IMR-90 (cell line): ENCODE results near the gene UBE2L3. TPM values are rescaled to one million over a fixed set of nuclear protein-coding genes. Genes with fewer than 3 reads are reported as not detected.

Experiments
- ATAC-seq: fragments of 200-7000 bp; cut with Tn5 transposase; 2 replicates; pipeline ENCODE4 v1.9.1; 2020; ENCODE audit warnings: low read depth, mild to moderate bottlenecking, moderate library complexity
- BruUV-seq: library from RNA; stranded (reverse); fragments of 400-500 nt; replicated peaks from 2 replicates; lab custom pipeline; 2021; lab: Mats Ljungman, UMichigan
- CTCF ChIA-PET: fragments of 300-600 bp; formaldehyde crosslinking; extraction: SDS; loops from one replicate; lab custom pipeline; 2021; ENCODE audit warnings: antibody characterized with exemption; lab: Yijun Ruan, JAX
- POLR2A ChIA-PET: fragments of 300-600 bp; sonication (Branson Sonifier 250); formaldehyde crosslinking; loops from one replicate; lab custom pipeline; 2022; ENCODE audit warnings: antibody characterized with exemption; ENCODE audit not compliant: unreplicated experiment; lab: Charles Lee
- DNase-seq: peaks from one replicate; pipeline ENCODE4 v3.0.0; 2013
- H2AFZ ChIP-seq: replicated peaks from 2 replicates; pipeline ENCODE3; 2013; ENCODE audit warnings: low read length, mild to moderate bottlenecking; ENCODE audit not compliant: poor library complexity
- H2AK5ac ChIP-seq: 2 replicates; pipeline ENCODE4 v1.6.1; 2013; ENCODE audit warnings: low read depth, low read length, inconsistent platforms
- H2AK9ac ChIP-seq: replicated peaks from 2 replicates; pipeline ENCODE3; 2013; ENCODE audit warnings: mild to moderate bottlenecking, low read depth, low read length, moderate library complexity; ENCODE audit not compliant: poor library complexity
- H2BK120ac ChIP-seq: 2 replicates; pipeline ENCODE4 v1.6.1; 2013; ENCODE audit warnings: low read depth, low read length, inconsistent platforms
- H2BK15ac ChIP-seq: 3 replicates; pipeline ENCODE4 v1.6.1; 2013; ENCODE audit warnings: low read depth, low read length, inconsistent platforms
- H2BK20ac ChIP-seq: 2 replicates; pipeline ENCODE4 v1.6.1; 2013; ENCODE audit warnings: low read depth, mild to moderate bottlenecking, inconsistent platforms, low read length, moderate library complexity
- H2BK5ac ChIP-seq: 2 replicates; pipeline ENCODE4 v1.6.1; 2013; ENCODE audit warnings: mild to moderate bottlenecking, low read depth, low read length, inconsistent platforms; ENCODE audit not compliant: poor library complexity, severe bottlenecking
- H3K14ac ChIP-seq: replicated peaks from 2 replicates; pipeline ENCODE4 v1.6.1; 2013; ENCODE audit warnings: low read depth, low read length, inconsistent platforms
- H3K18ac ChIP-seq: 2 replicates; pipeline ENCODE4 v1.6.1; 2013; ENCODE audit warnings: low read depth, low read length, control low read depth
- H3K23ac ChIP-seq: 2 replicates; pipeline ENCODE4 v1.6.1; 2013; ENCODE audit warnings: low read depth, low read length, inconsistent platforms
- H3K27ac ChIP-seq: 2 replicates; pipeline ENCODE4 v1.5.1; 2013; ENCODE audit warnings: mild to moderate bottlenecking, control low read depth, low read length; ENCODE audit not compliant: insufficient read depth
- H3K27me3 ChIP-seq: 2 replicates; pipeline ENCODE4 v1.6.1; 2013; ENCODE audit warnings: low read length; ENCODE audit not compliant: control insufficient read depth, insufficient read depth
- H3K36me3 ChIP-seq: 2 replicates; pipeline ENCODE4 v1.6.1; 2013; ENCODE audit warnings: low read length, mixed read lengths; ENCODE audit not compliant: control insufficient read depth, insufficient read depth
- H3K4ac ChIP-seq: 2 replicates; pipeline ENCODE4 v1.6.1; 2013; ENCODE audit warnings: low read depth, low read length, inconsistent platforms
- H3K4me1 ChIP-seq: 2 replicates; pipeline ENCODE4 v1.6.1; 2013; ENCODE audit warnings: low read length, mixed read lengths; ENCODE audit not compliant: control insufficient read depth, insufficient read depth
- H3K4me2 ChIP-seq: 2 replicates; pipeline ENCODE4 v1.6.1; 2013; ENCODE audit warnings: low read depth, mild to moderate bottlenecking, control low read depth, low read length, moderate library complexity
- H3K4me3 ChIP-seq: 2 replicates; pipeline ENCODE4 v1.5.1; 2013; ENCODE audit warnings: low read depth, mild to moderate bottlenecking, control low read depth, low read length, moderate library complexity; ENCODE audit not compliant: insufficient read depth
- H3K56ac ChIP-seq: 2 replicates; pipeline ENCODE4 v1.6.1; 2013; ENCODE audit warnings: low read length, inconsistent platforms; ENCODE audit not compliant: insufficient read depth; ENCODE audit errors: extremely low read depth
- H3K79me1 ChIP-seq, 2 experiments: 2 replicates each; pipeline ENCODE4 v1.6.1; 2013; ENCODE audit warnings: low read length in 2 of 2, inconsistent platforms in 1 of 2, low read depth in 1 of 2
- H3K9ac ChIP-seq: 2 replicates; pipeline ENCODE4 v1.6.1; 2013; ENCODE audit warnings: low read depth, low read length, control low read depth
- H3K9me1 ChIP-seq: 2 replicates; pipeline ENCODE4 v1.6.1; 2013; ENCODE audit warnings: low read length, inconsistent platforms; ENCODE audit not compliant: insufficient read depth
- H3K9me3 ChIP-seq: 2 replicates; pipeline ENCODE4 v1.6.1; 2013; ENCODE audit warnings: low read length; ENCODE audit not compliant: control insufficient read depth, insufficient read depth
- H4K20me1 ChIP-seq: 2 replicates; pipeline ENCODE4 v1.6.1; 2013; ENCODE audit warnings: low read length, inconsistent platforms; ENCODE audit not compliant: insufficient read depth
- H4K5ac ChIP-seq: 2 replicates; pipeline ENCODE4 v1.6.1; 2013; ENCODE audit warnings: mild to moderate bottlenecking, low read depth, low read length, control low read depth
- H4K8ac ChIP-seq, 2 experiments: 2 replicates each; pipeline ENCODE4 v1.6.1; 2013; ENCODE audit warnings: low read depth in 2 of 2, low read length in 2 of 2, control low read depth in 1 of 2, inconsistent platforms in 1 of 2
- H4K91ac ChIP-seq: 2 replicates; pipeline ENCODE4 v1.6.1; 2013; ENCODE audit warnings: low read depth, low read length, inconsistent platforms; ENCODE audit not compliant: insufficient read depth
- BHLHE40 ChIP-seq: fragments of 150-350 bp; IDR thresholded peaks from 2 replicates; pipeline ENCODE4 v1.6.1; 2016; ENCODE audit warnings: mild to moderate bottlenecking, low read depth, low read length
- CEBPB ChIP-seq: IDR thresholded peaks from 2 replicates; pipeline ENCODE4 v1.6.1; 2012; ENCODE audit warnings: low read depth, low read length, improper control_type of control experiment
- MAFK ChIP-seq: IDR thresholded peaks from 2 replicates; pipeline ENCODE4 v1.6.1; 2012; ENCODE audit warnings: low read depth, low read length, improper control_type of control experiment
- RAD21 ChIP-seq: IDR thresholded peaks from 2 replicates; pipeline ENCODE4 v1.6.1; 2012; ENCODE audit warnings: low read length, improper control_type of control experiment
- RCOR1 ChIP-seq: IDR thresholded peaks from 2 replicates; pipeline ENCODE4 v1.6.1; 2012; ENCODE audit warnings: mild to moderate bottlenecking, low read length, improper control_type of control experiment; ENCODE audit not compliant: insufficient replicate concordance
- WGBS, 2 experiments: methylation state at CpG; one replicate each; pipeline versions ENCODE4 v1.1.5 to v1.1.7; 2013; ENCODE audit warnings: missing lambda C conversion rate in 2 of 2; ENCODE audit not compliant: insufficient read length in 1 of 2; ENCODE audit errors: extremely low coverage in 2 of 2; 5-methylcytosine and 5-hydroxymethylcytosine counted together
- dilution Hi-C: fragments of 300-500 bp; cut with HindIII; formaldehyde crosslinking; loops from one replicate; pipeline ENCODE4 v1.14.3; 2018; ENCODE audit warnings: low sequenced_read_pairs; ENCODE audit not compliant: unreplicated experiment
- in situ Hi-C: fragments of 300-500 bp; cut with MboI; formaldehyde crosslinking; loops from 3 replicates; pipeline ENCODE4 v1.14.3; 2019; ENCODE audit warnings: low sequenced_read_pairs, inconsistent platforms, mixed read lengths
- intact Hi-C: fragments of 100-400 bp; cut with micrococcal nuclease; formaldehyde crosslinking; loops from 2 replicates; pipeline ENCODE4 v1.10.0; 2022
- polyA plus RNA-seq, 3 experiments: library from polyadenylated mRNA; depleted of rRNA; stranded (reverse); fragments of >200 nt; gene quantifications; 2 replicates each; pipeline ENCODE4 v1.2.3, GENCODE V29; 2012; ENCODE audit warnings: low replicate concordance in 1 of 3
- total RNA-seq: library from RNA; depleted of rRNA; stranded (reverse); fragments of >200 nt; gene quantifications from 2 replicates; pipeline ENCODE4 v1.2.3, GENCODE V29; 2012

UBE2L3 gene
- total and polyA plus RNA-seq, 2 of the 4 experiments (the other 2 are of a cell fraction): 29.0 to 72.9 TPM

GRCh38 chr22:21661991-21662390 lies 94.5 kb downstream of the UBE2L3 start:
- no TSS peak for BruUV-seq
- Histone ChIP-seq H3K4me3 (no peak overlapping the region), H3K27ac (no peak overlapping the region), H4K91ac (no peak overlapping the region), H4K8ac (no peak overlapping the region), H2AK5ac (no peak overlapping the region), H3K9me1 (peaks cover under 1% of the 10 kb centered on the region), H3K36me3 (no peaks in the 10 kb centered on the region), H3K56ac (no peak overlapping the region), H3K79me1 (peaks cover 6 to 9% of the 10 kb centered on the region in 2 experiments), H2AK9ac (no peak overlapping the region), H3K4me1 (peaks cover 2% of the 10 kb centered on the region), H3K4ac (no peak overlapping the region), H2BK20ac (no peak overlapping the region), H3K9me3 (no peaks in the 10 kb centered on the region), H3K27me3 (peaks cover 4% of the 10 kb centered on the region; the same call in 1 of the 2 replicates), H3K14ac (no peak overlapping the region), H2BK5ac (no peak overlapping the region), H2BK120ac (no peak overlapping the region), H3K18ac (no peak overlapping the region), H2BK15ac (no peak overlapping the region), H4K5ac (no peak overlapping the region), H4K20me1 (no peaks in the 10 kb centered on the region; the same call in 1 of the 2 replicates), H3K4me2 (no peak overlapping the region), H3K9ac (no peak overlapping the region), H3K23ac (no peak overlapping the region), H2AFZ (no peak overlapping the region)
- CTCF ChIA-PET: no interaction called here
- intact Hi-C loops (no loop called here), dilution Hi-C loops (no loop called here), in situ Hi-C loops (no loop called here)
- TF ChIP-seq BHLHE40: no peak
- TF ChIP-seq RAD21: no peak
- no peak for TF ChIP-seq MAFK
- TF ChIP-seq CEBPB: no peak
- TF ChIP-seq RCOR1: no peak
- DNase-seq (no peak), ATAC-seq (no peak)
- POLR2A ChIA-PET: no interaction called here
- WGBS, 2 experiments: 100% methylated on average over 1 of the region's 5 CpGs; no CpG with 5 or more reads in 1 of the 2 experiments
